ENCODE results near the gene PIK3IP1. TPM values are rescaled to one million over a fixed set of nuclear protein-coding genes. Genes with fewer than 3 reads are reported as not detected.

The PIK3IP1 gene
- total RNA-seq, 1 experiment from 2014 or later, result 1.6 TPM

- no peak for DNase-seq (ENCODE audit: low spot score)
These were observed 15.9 kb upstream of the PIK3IP1 start for GRCh38 chr22:31308181-31308580.

- no peak for DNase-seq (ENCODE audit: low spot score)
These were observed 12.9 kb upstream of the PIK3IP1 start for GRCh38 chr22:31305194-31305593.

GRCh38 chr22:31302537-31302936 lies 10.2 kb upstream of the PIK3IP1 start:
- DNase-seq (ENCODE audit: low spot score), result no peak

GRCh38 chr22:31302006-31302405 lies 9.7 kb upstream of the PIK3IP1 start:
- no peak for DNase-seq (ENCODE audit: low spot score)

- DNase-seq (ENCODE audit: low spot score), result no peak
These were observed 8.6 kb upstream of the PIK3IP1 start for GRCh38 chr22:31300896-31301295.

- DNase-seq (ENCODE audit: low spot score), result no peak
These were observed 3.8 kb upstream of the PIK3IP1 start for GRCh38 chr22:31295831-31296657.

- DNase-seq (ENCODE audit: low spot score), result no peak
These were observed 3.1 kb upstream of the PIK3IP1 start for GRCh38 chr22:31295360-31295759.

GRCh38 chr22:31291481-31292235 lies 630 bp downstream of the PIK3IP1 start:
- peak; percentile 9 for DNase-seq (ENCODE audit: low spot score)

- peak; percentile 85 for DNase-seq (ENCODE audit: low spot score)
These were observed 1.5 kb downstream of the PIK3IP1 start for GRCh38 chr22:31290494-31291471.

- DNase-seq (ENCODE audit: low spot score), result no peak
These were observed 2.9 kb downstream of the PIK3IP1 start for GRCh38 chr22:31289344-31289743.

- no peak for DNase-seq (ENCODE audit: low spot score)
These were observed 3.6 kb downstream of the PIK3IP1 start for GRCh38 chr22:31288496-31289240.

- no peak for DNase-seq (ENCODE audit: low spot score)
These were observed 4.3 kb downstream of the PIK3IP1 start for GRCh38 chr22:31287818-31288495.

GRCh38 chr22:31286360-31287255 lies 5.7 kb downstream of the PIK3IP1 start:
- no peak for DNase-seq (ENCODE audit: low spot score)

GRCh38 chr22:31284281-31285155 lies 7.8 kb downstream of the PIK3IP1 start:
- DNase-seq (ENCODE audit: low spot score), result no peak

GRCh38 chr22:31282748-31283468 lies 9.4 kb downstream of the PIK3IP1 start:
- no peak for DNase-seq (ENCODE audit: low spot score)

- DNase-seq (ENCODE audit: low spot score), result no peak
These were observed 10.6 kb downstream of the PIK3IP1 start for GRCh38 chr22:31281733-31282132.

GRCh38 chr22:31279821-31280505 lies 12.3 kb downstream of the PIK3IP1 start:
- no peak for DNase-seq (ENCODE audit: low spot score)

Data from HT-29 (cell line).